ENCODE data around the gene ASCL5. TPM values are rescaled to one million over a fixed set of nuclear protein-coding genes. Genes with fewer than 3 reads are reported as not detected.

Gene ASCL5
- total and polyA plus RNA-seq, 9 of the 15 experiments (the other 6 are each of a cell fraction or from before 2014, with no cell fraction given) = 0.09 TPM; not detected in 8

DNA sequence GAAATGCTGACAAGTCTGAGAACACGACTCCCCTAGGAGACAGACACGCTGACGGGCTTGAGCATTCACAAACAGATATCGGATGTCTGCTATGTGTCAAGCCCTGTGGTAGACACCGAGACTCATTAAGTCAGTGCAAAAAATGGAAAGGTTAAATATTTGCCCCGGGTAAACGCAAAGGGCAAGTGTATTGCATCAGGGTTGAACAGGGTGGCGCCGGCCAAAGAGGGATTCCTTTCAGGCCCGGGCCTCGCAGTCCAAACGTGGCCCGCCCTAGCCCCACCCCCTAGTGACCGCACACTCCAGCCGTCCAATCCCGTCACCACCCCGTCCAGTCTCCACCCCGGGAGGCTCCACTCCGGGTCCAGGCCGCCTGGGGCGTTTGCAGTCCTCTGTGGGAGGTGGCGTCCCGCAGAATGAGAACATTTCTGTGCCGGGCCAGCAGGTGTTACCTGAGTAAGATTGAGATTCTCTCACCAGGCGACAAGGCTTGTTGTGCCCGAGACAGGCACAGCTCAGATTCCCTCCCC lies 43.6 kb upstream of the ASCL5 start (continued):
- TF ChIP-seq, protein P1, sequence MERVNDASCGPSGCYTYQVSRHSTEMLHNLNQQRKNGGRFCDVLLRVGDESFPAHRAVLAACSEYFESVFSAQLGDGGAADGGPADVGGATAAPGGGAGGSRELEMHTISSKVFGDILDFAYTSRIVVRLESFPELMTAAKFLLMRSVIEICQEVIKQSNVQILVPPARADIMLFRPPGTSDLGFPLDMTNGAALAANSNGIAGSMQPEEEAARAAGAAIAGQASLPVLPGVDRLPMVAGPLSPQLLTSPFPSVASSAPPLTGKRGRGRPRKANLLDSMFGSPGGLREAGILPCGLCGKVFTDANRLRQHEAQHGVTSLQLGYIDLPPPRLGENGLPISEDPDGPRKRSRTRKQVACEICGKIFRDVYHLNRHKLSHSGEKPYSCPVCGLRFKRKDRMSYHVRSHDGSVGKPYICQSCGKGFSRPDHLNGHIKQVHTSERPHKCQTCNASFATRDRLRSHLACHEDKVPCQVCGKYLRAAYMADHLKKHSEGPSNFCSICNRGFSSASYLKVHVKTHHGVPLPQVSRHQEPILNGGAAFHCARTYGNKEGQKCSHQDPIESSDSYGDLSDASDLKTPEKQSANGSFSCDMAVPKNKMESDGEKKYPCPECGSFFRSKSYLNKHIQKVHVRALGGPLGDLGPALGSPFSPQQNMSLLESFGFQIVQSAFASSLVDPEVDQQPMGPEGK (CRISPR knock-in tag; IDR thresholded peaks at IDR 0.05; ENCODE audit: borderline replicate concordance) = no peak
- no peak for TF ChIP-seq CC2D1A (IDR thresholded peaks at IDR 0.05)
- TF ChIP-seq, protein P2, sequence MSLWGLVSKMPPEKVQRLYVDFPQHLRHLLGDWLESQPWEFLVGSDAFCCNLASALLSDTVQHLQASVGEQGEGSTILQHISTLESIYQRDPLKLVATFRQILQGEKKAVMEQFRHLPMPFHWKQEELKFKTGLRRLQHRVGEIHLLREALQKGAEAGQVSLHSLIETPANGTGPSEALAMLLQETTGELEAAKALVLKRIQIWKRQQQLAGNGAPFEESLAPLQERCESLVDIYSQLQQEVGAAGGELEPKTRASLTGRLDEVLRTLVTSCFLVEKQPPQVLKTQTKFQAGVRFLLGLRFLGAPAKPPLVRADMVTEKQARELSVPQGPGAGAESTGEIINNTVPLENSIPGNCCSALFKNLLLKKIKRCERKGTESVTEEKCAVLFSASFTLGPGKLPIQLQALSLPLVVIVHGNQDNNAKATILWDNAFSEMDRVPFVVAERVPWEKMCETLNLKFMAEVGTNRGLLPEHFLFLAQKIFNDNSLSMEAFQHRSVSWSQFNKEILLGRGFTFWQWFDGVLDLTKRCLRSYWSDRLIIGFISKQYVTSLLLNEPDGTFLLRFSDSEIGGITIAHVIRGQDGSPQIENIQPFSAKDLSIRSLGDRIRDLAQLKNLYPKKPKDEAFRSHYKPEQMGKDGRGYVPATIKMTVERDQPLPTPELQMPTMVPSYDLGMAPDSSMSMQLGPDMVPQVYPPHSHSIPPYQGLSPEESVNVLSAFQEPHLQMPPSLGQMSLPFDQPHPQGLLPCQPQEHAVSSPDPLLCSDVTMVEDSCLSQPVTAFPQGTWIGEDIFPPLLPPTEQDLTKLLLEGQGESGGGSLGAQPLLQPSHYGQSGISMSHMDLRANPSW (CRISPR knock-in tag; IDR thresholded peaks at IDR 0.05) = no peak
- no peak for TF ChIP-seq ADNP (tag; IDR thresholded peaks at IDR 0.05)
- TF ChIP-seq, protein P3, sequence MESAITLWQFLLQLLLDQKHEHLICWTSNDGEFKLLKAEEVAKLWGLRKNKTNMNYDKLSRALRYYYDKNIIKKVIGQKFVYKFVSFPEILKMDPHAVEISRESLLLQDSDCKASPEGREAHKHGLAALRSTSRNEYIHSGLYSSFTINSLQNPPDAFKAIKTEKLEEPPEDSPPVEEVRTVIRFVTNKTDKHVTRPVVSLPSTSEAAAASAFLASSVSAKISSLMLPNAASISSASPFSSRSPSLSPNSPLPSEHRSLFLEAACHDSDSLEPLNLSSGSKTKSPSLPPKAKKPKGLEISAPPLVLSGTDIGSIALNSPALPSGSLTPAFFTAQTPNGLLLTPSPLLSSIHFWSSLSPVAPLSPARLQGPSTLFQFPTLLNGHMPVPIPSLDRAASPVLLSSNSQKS (CRISPR knock-in tag; IDR thresholded peaks at IDR 0.05) = 0 out of 2 replicates have a peak, but pooled peaks have one; percentile 61
- no peak for TF ChIP-seq NELFE (IDR thresholded peaks at IDR 0.05; ENCODE audit: insufficient read depth, insufficient read length)
- peak; percentile 87 for TF ChIP-seq RNF2 (IDR thresholded peaks at IDR 0.05)
- TF ChIP-seq ARID1B (IDR thresholded peaks at IDR 0.05) = peak; percentile 71; the same call in 1 of the 2 replicates
- TF ChIP-seq ZNF23 (CRISPR knock-in tag; IDR thresholded peaks at IDR 0.05) = no peak
- TF ChIP-seq POLR2B (IDR thresholded peaks at IDR 0.05; ENCODE audit: low read depth, partially characterized antibody) = peak; percentile 80
- TF ChIP-seq MAFG (tag; conservative IDR thresholded peaks at IDR 0.05) = peak; percentile 43; the same call in 1 of the 2 replicates
- no peak for TF ChIP-seq SPI1 (IDR thresholded peaks at IDR 0.05; ENCODE audit: borderline replicate concordance, low read depth, low read length)
- TF ChIP-seq SNIP1 (IDR thresholded peaks at IDR 0.05; ENCODE audit: low read depth) = no peak
- TF ChIP-seq, protein P4, sequence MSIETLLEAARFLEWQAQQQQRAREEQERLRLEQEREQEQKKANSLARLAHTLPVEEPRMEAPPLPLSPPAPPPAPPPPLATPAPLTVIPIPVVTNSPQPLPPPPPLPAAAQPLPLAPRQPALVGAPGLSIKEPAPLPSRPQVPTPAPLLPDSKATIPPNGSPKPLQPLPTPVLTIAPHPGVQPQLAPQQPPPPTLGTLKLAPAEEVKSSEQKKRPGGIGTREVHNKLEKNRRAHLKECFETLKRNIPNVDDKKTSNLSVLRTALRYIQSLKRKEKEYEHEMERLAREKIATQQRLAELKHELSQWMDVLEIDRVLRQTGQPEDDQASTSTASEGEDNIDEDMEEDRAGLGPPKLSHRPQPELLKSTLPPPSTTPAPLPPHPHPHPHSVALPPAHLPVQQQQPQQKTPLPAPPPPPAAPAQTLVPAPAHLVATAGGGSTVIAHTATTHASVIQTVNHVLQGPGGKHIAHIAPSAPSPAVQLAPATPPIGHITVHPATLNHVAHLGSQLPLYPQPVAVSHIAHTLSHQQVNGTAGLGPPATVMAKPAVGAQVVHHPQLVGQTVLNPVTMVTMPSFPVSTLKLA (conservative IDR thresholded peaks at IDR 0.05) = peak; percentile 36 to 58; a peak in 2 of 4 replicates
- no peak for TF ChIP-seq ZNF175 (CRISPR knock-in tag; IDR thresholded peaks at IDR 0.05; ENCODE audit: low read depth)
- TF ChIP-seq ZNF764 (CRISPR knock-in tag; IDR thresholded peaks at IDR 0.05; ENCODE audit: low read depth) = no peak
- 0 out of 2 replicates have a peak, but pooled peaks have one; percentile 43 for TF ChIP-seq OTX1 (CRISPR knock-in tag; IDR thresholded peaks at IDR 0.05)
- no peak for TF ChIP-seq ZNF586 (CRISPR knock-in tag; conservative IDR thresholded peaks at IDR 0.05)
- TF ChIP-seq CREM (IDR thresholded peaks at IDR 0.05; ENCODE audit: low read depth) = peak; percentile 60
- TF ChIP-seq ZNF561 (CRISPR knock-in tag; conservative IDR thresholded peaks at IDR 0.05) = no peak

All from K562 (cell line).